GM21737 (cell line): ENCODE measurements around the gene SGPL1.
"Not testable (repeated sequence)": the region's sequence is repeated elsewhere in the genome, so short reads cannot be mapped to it uniquely, and the experiment has no call there.

Experiments
- ATAC-seq: cut with Tn5 transposase; IDR thresholded peaks from one replicate; pipeline ENCODE4 v1.9.1; 2021; ENCODE audit warnings: mild to moderate bottlenecking, moderate library complexity; ENCODE audit not compliant: unreplicated experiment

Gene SGPL1

GRCh38 chr10:70815504-70816219, at the start of gene SGPL1:
TSS of gene SGPL1 (plus strand) at chr10:70815948. CDS start at chr10:70816854, 906 bp downstream.
- peak; percentile 92 for ATAC-seq

- not testable (repeated sequence) for ATAC-seq
Measured at GRCh38 chr10:70768026-70768685, 47.6 kb upstream of the SGPL1 start.

- no peak for ATAC-seq
Measured at GRCh38 chr10:70769121-70769520, 46.6 kb upstream of the SGPL1 start.

GRCh38 chr10:70770001-70770400, 45.7 kb upstream of the SGPL1 start:
- ATAC-seq, result no peak

- ATAC-seq, result not testable (repeated sequence)
Measured at GRCh38 chr10:70770516-70770915, 45.2 kb upstream of the SGPL1 start.

GRCh38 chr10:70771311-70772194, 44.2 kb upstream of the SGPL1 start:
- ATAC-seq, result no peak

- no peak for ATAC-seq
Measured at GRCh38 chr10:70772627-70773026, 43.1 kb upstream of the SGPL1 start.

- ATAC-seq, result no peak
Measured at GRCh38 chr10:70773461-70773860, 42.3 kb upstream of the SGPL1 start.

- no peak for ATAC-seq
Measured at GRCh38 chr10:70773965-70774809, 41.6 kb upstream of the SGPL1 start.

GRCh38 chr10:70774810-70775678, 40.7 kb upstream of the SGPL1 start:
- ATAC-seq, result no peak

GRCh38 chr10:70775679-70776454, 39.9 kb upstream of the SGPL1 start:
- no peak for ATAC-seq

- ATAC-seq, result no peak
Measured at GRCh38 chr10:70776455-70777005, 39.2 kb upstream of the SGPL1 start.

GRCh38 chr10:70777063-70777875, 38.5 kb upstream of the SGPL1 start:
- no peak for ATAC-seq

- ATAC-seq, result no peak
Measured at GRCh38 chr10:70778267-70778924, 37.4 kb upstream of the SGPL1 start.

GRCh38 chr10:70779088-70779487, 36.7 kb upstream of the SGPL1 start:
- ATAC-seq, result no peak

- no peak for ATAC-seq
Measured at GRCh38 chr10:70779511-70780369, 36.0 kb upstream of the SGPL1 start.
